ENCODE measurements around the gene RAMAC.
"Not testable (repeated sequence)": the region's sequence is repeated elsewhere in the genome, so short reads cannot be mapped to it uniquely, and the experiment has no call there.

RAMAC gene

GRCh38 chr15:82968066-82968465 lies 17.9 kb upstream of the RAMAC start:
- no peak for DNase-seq (ENCODE audit: low spot score)

GRCh38 chr15:82969353-82969752 lies 16.7 kb upstream of the RAMAC start:
- DNase-seq (ENCODE audit: low spot score): no peak

- no peak for DNase-seq (ENCODE audit: low spot score)
Observed at GRCh38 chr15:82970078-82970686, 15.8 kb upstream of the RAMAC start.

GRCh38 chr15:82970696-82971095 lies 15.3 kb upstream of the RAMAC start:
- no peak for DNase-seq (ENCODE audit: low spot score)

GRCh38 chr15:82971218-82971984 lies 14.6 kb upstream of the RAMAC start:
- no peak for DNase-seq (ENCODE audit: low spot score)

GRCh38 chr15:82972990-82973389 lies 13.0 kb upstream of the RAMAC start:
- DNase-seq (ENCODE audit: low spot score): no peak

- DNase-seq (ENCODE audit: low spot score): no peak
Observed at GRCh38 chr15:82977076-82977475, 8.9 kb upstream of the RAMAC start.

- no peak for DNase-seq (ENCODE audit: low spot score)
Observed at GRCh38 chr15:82978438-82978837, 7.6 kb upstream of the RAMAC start.

GRCh38 chr15:82979726-82980125 lies 6.3 kb upstream of the RAMAC start:
- no peak for DNase-seq (ENCODE audit: low spot score)

- no peak for DNase-seq (ENCODE audit: low spot score)
Observed at GRCh38 chr15:82980981-82981380, 5.0 kb upstream of the RAMAC start.

GRCh38 chr15:82986442-82986780 lies 401 bp downstream of the RAMAC start:
- peak; percentile 58 for DNase-seq (ENCODE audit: low spot score)

GRCh38 chr15:82992436-82992998 lies 6.5 kb downstream of the RAMAC start:
- DNase-seq (ENCODE audit: low spot score): no peak

- no peak for DNase-seq (ENCODE audit: low spot score)
Observed at GRCh38 chr15:82993144-82993543, 7.1 kb downstream of the RAMAC start.

- no peak for DNase-seq (ENCODE audit: low spot score)
Observed at GRCh38 chr15:82995076-82995475, 9.1 kb downstream of the RAMAC start.

GRCh38 chr15:82995938-82996337 lies 9.9 kb downstream of the RAMAC start:
- no peak for DNase-seq (ENCODE audit: low spot score)

GRCh38 chr15:82999426-82999825 lies 13.4 kb downstream of the RAMAC start:
- no peak for DNase-seq (ENCODE audit: low spot score)

- DNase-seq (ENCODE audit: low spot score): peak; percentile 35
Observed at GRCh38 chr15:82999905-83000671, 14.1 kb downstream of the RAMAC start.

GRCh38 chr15:83000672-83001031 lies 14.6 kb downstream of the RAMAC start:
- not testable (repeated sequence) for DNase-seq (ENCODE audit: low spot score)

GRCh38 chr15:83010709-83011270 lies 24.8 kb downstream of the RAMAC start:
- peak; percentile 82 for DNase-seq (ENCODE audit: low spot score)

GRCh38 chr15:83011271-83012075 lies 25.5 kb downstream of the RAMAC start, which contains the start of gene C15orf40:
TSS of gene C15orf40 (minus strand) at chr15:83011639. CDS start at chr15:83011607, 32 bp downstream.
- peak; percentile 93 for DNase-seq (ENCODE audit: low spot score)

GRCh38 chr15:83012076-83012426 lies 26.0 kb downstream of the RAMAC start:
- no peak for DNase-seq (ENCODE audit: low spot score)

- DNase-seq (ENCODE audit: low spot score): no peak
Observed at GRCh38 chr15:83012636-83013035, 26.6 kb downstream of the RAMAC start.

All from HuH-7.5 (cell line).